Muscle layer of colon (tissue), 2 donors: Measurements from ENCODE around the gene PSIP1.
"Not testable (repeated sequence)": the region's sequence is repeated elsewhere in the genome, so short reads cannot be mapped to it uniquely, and the experiment has no call there.

ENCODE experiments used
- H3K27ac ChIP-seq: one replicate; pipeline ENCODE4 v1.7.0; 2013; ENCODE audit warnings: low read depth, mild to moderate bottlenecking, low read length, moderate library complexity
- H3K27me3 ChIP-seq, 2 donors: one replicate each; pipeline ENCODE4 v1.7.0; 2013; ENCODE audit warnings: low read length in 2 of 2, mild to moderate bottlenecking in 2 of 2; ENCODE audit not compliant: insufficient read depth in 2 of 2, control insufficient read depth in 1 of 2
- H3K36me3 ChIP-seq: one replicate; pipeline ENCODE4 v1.7.0; 2013; ENCODE audit warnings: mild to moderate bottlenecking, low read length; ENCODE audit not compliant: insufficient read depth
- H3K4me1 ChIP-seq: one replicate; pipeline ENCODE4 v1.7.0; 2013; ENCODE audit warnings: mild to moderate bottlenecking, low read length; ENCODE audit not compliant: insufficient read depth
- H3K4me3 ChIP-seq, 2 donors: one replicate each; pipeline ENCODE4 v1.7.0; 2013; ENCODE audit warnings: low read length in 2 of 2, low read depth in 1 of 2, mild to moderate bottlenecking in 1 of 2, moderate library complexity in 1 of 2
- H3K9ac ChIP-seq: one replicate; pipeline ENCODE4 v1.7.0; 2013; ENCODE audit warnings: low read length
- H3K9me3 ChIP-seq: one replicate; pipeline ENCODE4 v1.7.0; 2013; ENCODE audit warnings: mild to moderate bottlenecking, low read length
- donor health status: abdominal sarcoma.
- donor health status: Adenocarcinoma of cecum.

Gene PSIP1

DNA sequence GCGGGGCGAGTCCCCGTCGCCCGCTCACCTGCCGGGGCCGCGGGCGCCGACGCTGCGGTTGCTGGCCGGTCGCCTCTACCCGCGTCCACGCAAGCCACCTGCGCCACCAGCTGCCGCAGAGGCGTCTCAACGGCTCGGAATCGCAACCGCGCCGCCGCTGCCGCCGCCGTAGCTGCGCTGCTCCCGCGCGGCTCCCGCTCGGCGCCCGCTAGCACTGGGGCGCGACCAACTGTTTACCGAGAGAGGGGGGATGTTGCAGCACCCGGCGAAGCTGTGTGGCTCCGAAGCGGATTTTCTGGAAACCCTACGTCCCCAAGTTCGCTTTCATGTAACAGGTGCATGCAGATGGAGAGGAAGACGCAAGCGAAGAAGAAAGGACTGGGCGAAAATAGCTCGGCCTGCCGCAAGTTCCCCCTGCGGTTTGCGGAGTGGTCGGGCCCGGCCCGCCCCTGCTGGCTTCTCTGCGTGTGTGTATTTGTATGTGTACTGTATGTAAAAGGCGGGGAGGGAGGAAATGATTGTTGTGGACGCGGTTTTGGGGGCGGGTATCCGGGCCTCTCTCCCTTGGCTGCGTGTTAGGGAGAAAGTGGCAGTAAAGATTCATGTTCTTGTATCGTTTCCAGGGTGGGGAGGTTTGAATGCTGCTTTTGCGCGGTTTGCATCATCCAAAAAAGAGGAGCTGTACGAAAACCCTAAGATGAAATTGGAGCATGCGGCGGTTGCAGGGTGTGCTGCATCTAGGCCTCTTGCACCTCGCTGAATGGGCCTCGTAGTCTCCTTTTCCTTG, at the start of gene PSIP1:
PSIP1 (minus strand) TSS at position 182 of the 787 bp plus-strand sequence. CDS start 782 bp downstream, outside the sequence.
- peak within 1 kb of the TSS; percentile 70 for H3K9ac ChIP-seq
- peaks cover 14% of the 10 kb centered on the region for H3K36me3 ChIP-seq
- peaks cover 17% of the 10 kb centered on the region for H3K4me1 ChIP-seq
- no peaks in the 10 kb centered on the region for H3K9me3 ChIP-seq
- peak within 1 kb of the TSS; percentile 82 to 90 for H3K4me3 ChIP-seq
- no peaks in the 10 kb centered on the region for H3K27me3 ChIP-seq
- peak within 1 kb of the TSS; percentile 75 for H3K27ac ChIP-seq

DNA sequence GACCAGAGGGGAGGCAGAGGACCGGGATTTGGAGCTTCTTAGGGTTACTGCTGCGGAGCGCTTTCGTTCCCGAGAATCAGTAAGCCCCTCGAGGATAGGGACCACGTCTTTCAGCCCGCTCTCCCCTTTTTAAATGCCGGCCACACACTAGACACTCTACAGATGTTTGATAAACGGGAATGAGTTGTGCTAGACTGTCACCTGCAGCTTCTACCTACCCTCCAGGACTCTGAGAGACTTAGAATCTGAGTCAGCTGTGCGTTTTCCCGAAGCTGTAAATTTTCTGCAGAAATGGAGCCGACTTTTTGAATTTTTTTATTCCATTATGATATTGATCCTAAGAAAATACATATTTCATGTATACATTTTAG, 42.7 kb upstream of the PSIP1 start:
- Histone ChIP-seq H3K27ac (peak overlapping the region; percentile 98), H3K9me3 (no peaks in the 10 kb centered on the region), H3K4me1 (peaks cover 11% of the 10 kb centered on the region), H3K4me3 (peak overlapping the region; percentile 85 to 91), H3K9ac (peak overlapping the region; percentile 39), H3K27me3 (no peaks in the 10 kb centered on the region), H3K36me3 (no peaks in the 10 kb centered on the region)

DNA sequence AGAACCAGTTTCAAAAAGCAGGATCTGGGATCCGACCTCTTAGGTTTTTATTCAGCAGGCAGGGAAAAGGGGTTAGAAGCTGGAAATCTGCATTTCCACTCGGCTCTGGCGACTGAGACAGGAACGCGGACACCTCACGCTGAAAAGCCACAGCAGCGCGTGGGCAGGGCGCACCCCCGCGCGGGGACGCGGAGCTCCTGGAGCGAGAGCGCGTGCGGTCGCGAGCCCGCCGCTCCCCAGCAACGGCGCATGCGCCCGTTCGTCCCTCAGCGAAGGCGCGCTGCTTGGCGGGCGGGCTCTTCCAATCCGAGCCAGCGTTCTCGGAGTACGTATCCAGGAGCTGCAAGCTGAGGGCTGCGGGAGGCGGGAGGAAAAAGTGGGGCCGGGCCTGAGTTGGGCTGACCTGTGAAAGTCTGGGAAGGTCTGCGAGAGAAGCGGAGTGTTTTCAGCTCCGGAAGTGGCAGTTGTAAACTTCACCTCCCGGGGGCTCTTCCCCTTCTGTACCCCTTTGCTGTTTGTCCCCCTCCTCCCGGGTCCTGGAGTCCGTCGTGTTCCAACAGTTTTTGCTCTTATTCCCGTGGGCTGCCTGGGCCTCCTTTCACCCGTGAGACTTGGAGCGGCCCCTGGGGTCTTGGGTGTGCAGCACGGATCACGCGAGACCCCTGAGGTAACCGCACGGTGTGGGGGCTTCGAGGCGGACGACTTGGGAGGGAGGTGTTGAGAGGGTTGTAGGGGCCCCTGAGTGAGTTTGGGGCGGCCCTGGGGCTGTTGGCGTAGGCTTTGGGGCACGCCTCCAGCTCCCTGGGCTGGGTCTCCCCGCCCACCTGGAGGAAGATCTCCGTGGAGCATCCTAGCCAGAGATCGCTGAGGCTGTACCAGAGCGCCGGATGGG, 42.1 kb upstream of the PSIP1 start, which contains the start of gene CCDC171:
CCDC171 (plus strand) TSS at position 408 of the 892 bp plus-strand sequence. CDS start 11,046 bp downstream, outside the sequence.
- peak within 1 kb of the TSS; percentile 85 to 91 for H3K4me3 ChIP-seq
- H3K36me3 ChIP-seq, result no peaks in the 10 kb centered on the region
- H3K9ac ChIP-seq, result peak within 1 kb of the TSS; percentile 49
- H3K27ac ChIP-seq, result peak within 1 kb of the TSS; percentile 98
- H3K4me1 ChIP-seq, result peaks cover 11% of the 10 kb centered on the region
- H3K9me3 ChIP-seq, result no peaks in the 10 kb centered on the region
- H3K27me3 ChIP-seq, result no peaks in the 10 kb centered on the region

DNA sequence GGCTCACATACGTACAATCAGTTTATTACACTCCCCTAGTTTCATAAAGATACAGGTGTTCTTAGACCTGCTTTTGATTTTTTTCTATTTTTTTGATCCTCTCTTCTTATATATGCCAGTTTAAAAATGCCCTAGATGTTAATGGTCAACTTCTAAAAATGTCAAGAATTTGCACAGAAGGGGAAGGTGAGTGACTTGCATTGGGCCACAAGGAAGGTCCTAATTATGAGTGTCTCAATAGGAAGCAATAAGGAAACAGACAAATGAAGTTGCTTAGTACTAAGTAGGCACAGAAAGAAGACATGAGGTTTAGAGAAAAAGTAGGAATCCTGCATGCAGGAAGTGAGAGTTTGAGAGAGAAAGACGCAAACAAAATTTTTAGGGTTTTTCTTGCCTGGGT, 38.8 kb upstream of the PSIP1 start:
- H3K4me1 ChIP-seq, result peaks cover 11% of the 10 kb centered on the region
- no peak overlapping the region for H3K4me3 ChIP-seq
- H3K27ac ChIP-seq, result no peak overlapping the region
- no peaks in the 10 kb centered on the region for H3K27me3 ChIP-seq
- no peak overlapping the region for H3K9ac ChIP-seq
- no peaks in the 10 kb centered on the region for H3K36me3 ChIP-seq
- H3K9me3 ChIP-seq, result no peaks in the 10 kb centered on the region

DNA sequence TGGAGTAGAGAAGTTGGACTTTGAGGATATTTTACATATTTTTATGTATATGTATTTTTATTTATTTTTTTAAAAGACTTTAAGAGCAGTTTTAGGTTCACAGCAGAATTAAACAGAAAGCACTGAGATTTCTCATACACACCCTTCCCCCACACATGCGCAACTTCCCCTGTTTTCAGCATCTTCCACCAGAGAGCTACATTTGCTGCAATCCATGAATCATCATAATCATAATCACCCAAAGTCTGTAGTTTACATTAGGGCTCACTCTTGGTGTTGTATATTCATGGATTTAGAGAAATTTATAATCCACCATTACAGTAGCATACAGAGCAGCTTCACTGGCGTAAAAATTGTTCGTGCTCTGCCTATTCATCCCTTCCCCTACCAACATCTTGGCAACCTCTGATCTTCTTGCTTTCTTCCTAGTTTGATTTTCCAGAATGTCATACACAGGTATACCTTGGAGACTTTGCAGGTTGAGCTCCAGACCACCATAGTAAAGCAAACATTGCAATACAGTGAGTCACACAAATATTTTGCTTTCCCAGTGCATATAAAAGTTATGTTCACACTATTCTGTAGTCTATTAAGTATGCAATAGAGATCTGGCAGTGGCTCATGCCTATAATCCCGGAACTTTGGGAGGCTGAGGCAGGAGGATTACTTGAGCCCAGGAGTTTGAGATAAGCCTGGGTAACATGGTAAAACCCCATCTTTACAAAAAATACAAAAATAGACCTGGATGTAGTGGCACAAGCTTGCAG, 32.5 kb upstream of the PSIP1 start:
- H3K4me3 ChIP-seq, result no peak overlapping the region

DNA sequence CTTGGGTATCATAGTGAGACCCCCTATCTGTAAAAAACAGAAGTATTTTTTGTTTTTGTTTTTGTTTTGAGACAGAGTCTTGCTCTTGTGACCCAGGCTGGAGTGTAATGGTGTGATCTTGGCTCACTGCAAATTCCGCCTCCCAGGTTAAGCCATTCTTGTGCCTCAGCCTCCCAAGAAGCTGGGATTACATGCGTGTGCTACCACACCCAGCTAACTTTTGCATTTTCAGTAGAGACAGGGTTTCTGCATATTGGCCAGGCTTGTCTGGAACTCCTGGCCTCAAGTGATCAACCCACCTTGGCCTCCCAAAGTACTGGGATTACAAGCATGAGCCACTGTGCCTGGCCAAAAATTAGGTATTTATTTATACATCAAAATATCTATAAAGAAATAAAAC, 31.9 kb upstream of the PSIP1 start:
- H3K4me1 ChIP-seq, result no peaks in the 10 kb centered on the region
- no peaks in the 10 kb centered on the region for H3K9me3 ChIP-seq
- H3K27ac ChIP-seq, result no peak overlapping the region
- no peak overlapping the region for H3K9ac ChIP-seq
- no peak overlapping the region for H3K4me3 ChIP-seq
- no peaks in the 10 kb centered on the region for H3K36me3 ChIP-seq
- no peaks in the 10 kb centered on the region for H3K27me3 ChIP-seq

More for the DNA sequence above, 32.5 kb upstream of the PSIP1 start:
- Histone ChIP-seq H3K36me3 (no peaks in the 10 kb centered on the region), H3K4me1 (no peaks in the 10 kb centered on the region), H3K9me3 (no peaks in the 10 kb centered on the region), H3K9ac (no peak overlapping the region), H3K27ac (no peak overlapping the region), H3K27me3 (no peaks in the 10 kb centered on the region)

DNA sequence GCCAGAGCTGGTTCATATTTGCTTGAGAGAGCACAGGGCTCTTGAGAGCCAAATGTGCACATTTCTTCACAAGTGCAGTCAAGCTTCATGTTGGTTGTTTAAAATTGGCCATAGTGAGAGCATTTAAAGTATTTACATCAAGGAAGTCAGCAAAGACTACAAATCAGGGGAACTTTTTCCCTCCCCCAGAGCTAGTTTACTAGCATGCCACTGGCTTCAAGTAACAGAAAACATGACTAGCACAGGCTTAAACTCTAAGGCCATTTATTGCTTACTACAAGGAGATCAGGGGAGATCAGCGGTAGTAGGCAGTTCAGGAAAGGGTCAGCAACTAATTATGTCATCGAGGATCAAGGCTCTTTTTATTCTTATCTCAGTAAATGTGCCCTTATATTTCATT, 31.1 kb upstream of the PSIP1 start:
- Histone ChIP-seq H3K36me3 (no peaks in the 10 kb centered on the region), H3K9me3 (no peaks in the 10 kb centered on the region), H3K27me3 (no peaks in the 10 kb centered on the region), H3K4me1 (no peaks in the 10 kb centered on the region), H3K4me3 (no peak overlapping the region), H3K9ac (no peak overlapping the region), H3K27ac (no peak overlapping the region)

DNA sequence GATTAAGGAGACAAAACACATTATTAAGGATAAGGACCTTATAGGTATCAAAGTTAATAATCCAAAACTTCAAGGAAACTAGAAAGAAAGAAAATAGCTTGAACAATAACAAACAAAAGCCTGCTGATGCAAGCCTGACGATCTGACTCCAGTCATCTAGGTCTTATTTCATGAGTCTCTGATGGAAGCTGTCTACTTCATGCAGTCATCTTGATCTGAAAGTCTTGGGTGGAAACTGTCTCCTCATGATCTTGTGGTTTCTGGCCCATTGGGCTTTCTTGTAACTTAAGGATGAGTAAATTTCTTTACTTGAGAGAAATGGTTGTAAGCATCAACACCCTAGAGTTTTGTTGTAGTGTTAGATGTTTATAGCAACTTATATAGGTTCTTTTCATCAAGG, 20.6 kb upstream of the PSIP1 start:
- Histone ChIP-seq H3K4me3 (no peak overlapping the region), H3K27me3 (no peaks in the 10 kb centered on the region), H3K9ac (no peak overlapping the region), H3K4me1 (no peaks in the 10 kb centered on the region), H3K27ac (no peak overlapping the region), H3K9me3 (no peaks in the 10 kb centered on the region), H3K36me3 (no peaks in the 10 kb centered on the region)

DNA sequence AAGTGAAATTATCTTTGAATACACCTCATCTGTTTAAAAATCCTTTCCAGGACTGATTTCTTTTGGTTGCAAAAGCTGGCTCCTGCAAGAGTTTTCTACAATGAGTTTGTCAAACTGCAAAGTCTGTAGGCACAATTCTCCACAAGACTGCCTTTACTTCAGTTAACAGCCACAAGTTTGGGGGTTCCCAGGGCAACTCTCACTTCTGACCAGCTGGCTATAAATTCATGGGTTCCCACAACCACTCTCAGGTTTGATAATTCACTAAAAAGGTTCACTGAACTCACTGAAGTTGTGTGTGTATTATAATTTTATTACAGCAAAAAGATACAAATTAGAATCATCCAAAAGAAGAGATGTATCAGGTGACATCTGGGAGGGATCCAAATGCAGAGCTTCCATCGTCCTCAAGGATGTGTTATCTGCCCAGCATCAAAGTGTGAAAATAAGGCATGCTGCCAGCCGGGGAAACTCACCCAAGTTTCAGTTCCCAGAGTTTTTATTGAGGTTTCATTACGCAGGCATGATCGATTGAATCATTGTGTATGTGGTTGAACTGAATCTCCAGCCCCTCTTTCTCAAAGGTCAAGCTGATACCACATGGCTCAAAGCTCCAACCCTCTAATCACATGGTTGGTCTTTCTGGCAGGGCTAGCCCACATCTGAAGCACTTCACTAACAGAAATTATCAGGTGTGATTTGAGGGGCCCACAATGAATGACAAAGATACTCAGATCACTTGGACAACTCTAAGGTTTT, 19.0 kb upstream of the PSIP1 start:
- Histone ChIP-seq H3K4me3 (no peak overlapping the region), H3K9me3 (no peaks in the 10 kb centered on the region), H3K27me3 (no peaks in the 10 kb centered on the region), H3K4me1 (no peaks in the 10 kb centered on the region), H3K27ac (no peak overlapping the region), H3K36me3 (no peaks in the 10 kb centered on the region), H3K9ac (no peak overlapping the region)

DNA sequence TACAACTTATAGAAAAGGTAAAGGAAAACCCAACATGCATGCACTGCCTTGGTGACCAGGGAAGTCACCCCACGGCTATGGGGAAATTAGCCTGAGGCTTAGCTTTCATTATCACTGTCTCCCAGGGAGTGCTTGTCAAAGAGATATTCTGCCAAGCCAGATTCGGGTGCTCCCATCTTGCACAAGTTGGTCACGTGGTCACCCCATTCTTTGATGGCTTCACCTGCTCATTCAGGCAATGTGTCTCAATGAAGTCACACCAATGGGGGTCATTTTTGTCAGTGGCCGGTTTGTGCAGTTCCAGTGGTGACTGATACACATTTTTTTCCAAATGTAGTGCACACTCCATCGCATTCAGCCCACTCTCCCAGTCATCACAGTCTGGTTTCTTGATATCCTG, 16.3 kb upstream of the PSIP1 start:
- H3K4me1 ChIP-seq, H3K4me3 ChIP-seq, H3K9me3 ChIP-seq, H3K9ac ChIP-seq, H3K36me3 ChIP-seq, H3K27ac ChIP-seq, H3K27me3 ChIP-seq: not testable (repeated sequence)
